NCI-H1092 (cell line): ENCODE results near the gene TMEM240.
"Not testable (repeated sequence)": the region's sequence is repeated elsewhere in the genome, so short reads cannot be mapped to it uniquely, and the experiment has no call there.

Experiments
- DNase-seq: peaks from one replicate; lab custom pipeline; 2025; lab: John Stamatoyannopoulos, UW

TMEM240 gene

DNA sequence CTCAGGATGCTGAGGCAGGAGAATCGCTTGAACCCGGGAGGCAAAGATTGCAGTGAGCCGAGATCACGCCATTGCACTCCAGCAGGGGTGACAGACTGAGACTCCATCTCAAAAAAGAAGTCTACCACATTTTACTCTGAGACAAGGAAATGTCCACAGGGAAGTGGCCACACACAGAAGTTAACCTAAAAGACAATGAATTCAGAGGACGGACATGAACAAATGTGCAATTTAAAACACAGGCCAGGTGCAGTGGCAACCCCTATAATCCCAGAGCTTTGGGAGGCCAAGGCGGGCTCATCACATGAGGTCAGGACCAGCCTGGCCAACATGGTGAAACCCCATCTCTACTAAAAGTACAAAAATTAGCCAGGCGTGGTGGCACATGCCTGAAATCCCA is 17.3 kb upstream of the TMEM240 start:
- not testable (repeated sequence) for DNase-seq

DNA sequence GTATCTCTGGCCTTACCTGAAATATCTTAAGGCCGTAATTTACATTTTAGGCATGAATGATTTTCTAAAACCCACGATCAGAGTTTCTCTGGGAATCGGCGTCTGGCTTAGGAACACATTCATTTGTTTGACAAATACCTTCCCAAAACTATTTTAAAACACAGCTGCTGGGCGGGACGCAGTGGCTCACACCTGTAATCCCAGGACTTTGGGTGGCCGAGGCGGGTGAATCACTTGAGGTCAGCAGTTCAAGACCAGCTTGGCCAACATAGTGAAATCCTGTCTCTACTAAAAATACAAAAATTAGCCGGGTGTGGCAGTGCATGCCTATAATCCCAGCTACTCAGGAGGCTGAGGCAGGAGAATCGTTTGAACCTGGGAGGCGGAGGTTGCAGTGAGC is 16.5 kb upstream of the TMEM240 start:
- not testable (repeated sequence) for DNase-seq

DNA sequence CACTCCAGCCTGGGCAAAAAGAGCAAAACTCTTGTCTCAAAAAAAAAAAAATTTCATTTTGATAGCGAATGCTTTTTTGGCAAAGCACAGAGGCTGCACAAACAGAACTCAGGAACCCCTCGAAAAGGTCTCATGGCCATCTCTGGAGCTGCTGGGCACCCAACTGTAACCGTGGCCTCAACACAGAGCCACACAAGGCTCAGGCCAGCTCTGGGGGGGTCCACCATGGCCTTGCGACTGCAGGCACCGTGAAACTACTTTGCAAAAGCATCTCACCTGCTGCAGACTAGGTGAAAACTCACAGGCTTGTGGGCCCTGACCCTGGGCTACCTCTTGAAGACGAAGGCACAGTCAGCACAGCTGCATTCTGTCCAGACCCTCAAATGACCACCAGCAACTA is 16.1 kb upstream of the TMEM240 start:
- DNase-seq = no peak

DNA sequence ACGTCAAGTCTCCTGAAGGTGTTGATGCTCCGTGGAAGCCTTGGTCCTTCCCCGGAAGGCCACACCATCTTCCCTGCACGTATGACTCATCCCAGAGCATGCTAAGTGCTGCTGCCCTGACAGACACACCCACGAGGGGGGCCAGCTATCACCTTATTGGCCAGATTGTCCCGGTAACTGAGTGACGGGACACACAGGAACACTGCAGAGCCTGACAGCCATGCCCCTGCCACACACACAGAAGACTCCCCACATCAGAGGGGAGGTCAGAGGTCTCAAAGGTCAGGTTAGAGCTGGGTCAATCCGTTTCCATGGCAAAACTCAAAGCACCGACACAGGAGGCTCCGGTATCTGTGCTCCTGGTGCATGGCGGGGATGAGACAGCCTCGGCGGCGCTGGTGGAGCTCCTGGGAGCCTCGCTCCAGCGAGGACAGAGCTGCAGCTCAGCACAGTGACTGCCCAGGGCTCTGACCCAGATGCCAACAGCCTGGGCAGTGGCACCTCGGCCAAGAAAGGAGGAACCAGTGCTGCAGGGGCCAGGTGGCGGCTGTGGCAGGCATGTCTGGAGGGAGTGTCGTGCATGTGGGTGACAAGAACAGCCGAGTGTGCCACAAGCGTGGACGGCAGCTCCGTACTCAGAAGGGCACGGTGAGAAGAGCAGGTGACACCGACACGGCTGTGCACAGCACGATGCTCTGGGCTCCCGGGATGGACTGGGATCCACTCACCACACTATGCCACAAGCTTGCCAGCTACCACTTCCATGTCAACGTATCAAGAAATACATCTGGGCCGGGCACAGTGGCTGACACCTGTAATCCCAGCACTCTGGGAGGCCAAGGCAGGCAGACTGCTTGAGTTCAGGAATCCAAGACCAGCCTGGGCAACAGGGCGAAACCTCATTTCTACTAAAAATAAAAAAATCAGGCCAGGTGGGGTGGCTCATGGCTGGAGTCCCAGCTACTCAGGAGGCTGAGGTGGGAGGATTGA is 14.8 kb upstream of the TMEM240 start:
- DNase-seq = no peak

DNA sequence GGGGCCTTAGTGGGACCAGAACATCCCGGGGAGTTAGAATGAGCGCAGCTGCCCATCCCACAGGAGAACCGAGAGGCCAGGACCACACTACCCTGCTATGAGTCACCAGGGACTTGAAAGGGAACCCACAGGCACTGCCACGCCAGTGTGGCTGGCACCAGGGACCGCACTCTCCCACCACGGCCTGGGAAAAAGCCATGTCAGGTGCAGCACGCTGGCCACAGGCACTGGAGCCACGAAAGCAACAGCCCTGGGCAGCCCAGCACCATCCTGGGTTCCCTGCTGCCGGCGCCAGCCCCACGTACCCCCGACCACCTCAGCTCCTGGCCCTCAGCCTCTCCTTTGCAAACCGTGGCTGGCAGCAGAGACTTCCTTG is 14.1 kb upstream of the TMEM240 start:
- DNase-seq = no peak

DNA sequence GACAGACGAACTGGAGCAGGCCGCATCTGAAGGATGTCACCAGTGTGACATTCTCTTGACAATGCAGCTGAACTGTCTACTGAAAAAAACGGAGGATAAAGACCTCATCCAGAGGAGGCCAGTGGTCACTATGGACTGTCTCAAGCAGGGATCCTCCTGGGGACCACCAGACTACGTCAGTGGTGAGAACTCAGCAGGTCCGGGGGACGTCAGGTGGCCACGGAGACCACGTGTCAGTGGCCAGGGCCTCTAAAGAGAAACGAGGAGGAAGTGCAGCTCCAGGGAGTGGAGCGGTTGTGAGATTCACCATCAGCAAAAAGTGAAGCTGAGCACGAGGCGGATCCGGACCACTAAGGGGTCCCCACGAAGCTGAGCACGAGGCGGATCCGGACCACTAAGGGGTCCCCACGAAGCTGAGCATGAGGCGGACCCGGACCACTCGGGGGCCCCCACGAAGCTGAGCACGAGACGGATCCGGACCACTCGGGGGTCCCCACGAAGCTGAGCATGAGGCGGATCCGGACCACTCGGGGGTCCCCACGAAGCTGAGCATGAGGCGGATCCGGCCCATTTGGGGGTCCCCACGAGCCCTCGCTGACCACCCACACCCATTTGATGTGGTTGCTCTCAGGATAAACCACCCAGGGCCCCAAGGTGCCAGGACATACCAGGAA is 13.5 kb upstream of the TMEM240 start:
- DNase-seq = no peak

DNA sequence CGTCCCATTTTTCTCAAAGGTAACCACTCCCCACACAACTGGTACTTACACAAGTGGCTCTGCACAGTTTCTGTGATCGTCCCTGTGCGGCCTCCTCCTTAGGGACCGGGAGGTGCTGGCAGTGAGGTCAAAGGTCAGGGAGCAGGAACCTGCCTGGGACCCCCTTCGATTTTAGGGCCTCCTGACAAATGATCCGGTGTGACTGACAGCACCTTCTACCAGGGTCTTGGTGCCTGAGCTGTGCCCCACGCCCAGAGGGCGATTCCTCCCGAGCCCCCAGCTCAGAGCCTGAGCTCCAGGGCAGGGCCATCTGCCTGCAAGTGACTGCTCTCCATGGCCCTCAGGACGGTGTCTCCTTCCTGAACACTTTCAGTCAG is 11.8 kb upstream of the TMEM240 start:
- DNase-seq = no peak

DNA sequence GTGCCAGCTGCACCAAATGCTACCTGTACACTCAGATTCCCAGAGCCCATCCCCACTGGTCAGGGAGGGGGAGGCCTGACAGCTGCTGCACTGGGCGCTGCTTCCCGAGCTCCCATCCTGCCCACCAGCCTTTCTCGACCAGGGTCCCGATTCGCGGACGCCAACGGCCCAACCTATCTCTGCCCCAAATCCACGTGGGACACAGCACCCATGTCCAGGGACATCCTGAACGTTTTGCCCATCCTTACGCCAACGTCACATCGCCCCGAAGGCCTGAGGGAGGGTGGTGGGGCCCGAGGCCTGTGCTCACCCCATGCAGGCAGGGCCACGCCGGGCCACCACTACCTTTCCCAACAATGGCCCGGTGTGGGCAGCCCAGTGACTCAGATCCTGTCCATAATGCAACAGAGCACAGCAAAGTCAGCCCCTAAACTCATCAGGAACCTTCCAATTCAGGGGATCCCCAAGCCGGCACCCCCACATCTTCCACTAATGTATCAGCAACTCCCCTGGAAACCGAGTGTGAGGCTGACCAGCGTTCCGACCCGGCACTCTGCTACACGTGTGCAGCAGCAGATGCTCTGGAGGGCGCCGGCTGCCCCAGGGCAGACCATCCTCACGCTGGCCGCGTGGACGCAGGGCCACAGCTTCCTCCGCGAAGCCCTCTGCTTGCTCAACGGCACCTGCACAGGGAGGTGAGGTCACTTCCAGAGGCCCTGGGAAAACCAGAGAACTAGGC is 11.3 kb upstream of the TMEM240 start:
- no peak for DNase-seq

DNA sequence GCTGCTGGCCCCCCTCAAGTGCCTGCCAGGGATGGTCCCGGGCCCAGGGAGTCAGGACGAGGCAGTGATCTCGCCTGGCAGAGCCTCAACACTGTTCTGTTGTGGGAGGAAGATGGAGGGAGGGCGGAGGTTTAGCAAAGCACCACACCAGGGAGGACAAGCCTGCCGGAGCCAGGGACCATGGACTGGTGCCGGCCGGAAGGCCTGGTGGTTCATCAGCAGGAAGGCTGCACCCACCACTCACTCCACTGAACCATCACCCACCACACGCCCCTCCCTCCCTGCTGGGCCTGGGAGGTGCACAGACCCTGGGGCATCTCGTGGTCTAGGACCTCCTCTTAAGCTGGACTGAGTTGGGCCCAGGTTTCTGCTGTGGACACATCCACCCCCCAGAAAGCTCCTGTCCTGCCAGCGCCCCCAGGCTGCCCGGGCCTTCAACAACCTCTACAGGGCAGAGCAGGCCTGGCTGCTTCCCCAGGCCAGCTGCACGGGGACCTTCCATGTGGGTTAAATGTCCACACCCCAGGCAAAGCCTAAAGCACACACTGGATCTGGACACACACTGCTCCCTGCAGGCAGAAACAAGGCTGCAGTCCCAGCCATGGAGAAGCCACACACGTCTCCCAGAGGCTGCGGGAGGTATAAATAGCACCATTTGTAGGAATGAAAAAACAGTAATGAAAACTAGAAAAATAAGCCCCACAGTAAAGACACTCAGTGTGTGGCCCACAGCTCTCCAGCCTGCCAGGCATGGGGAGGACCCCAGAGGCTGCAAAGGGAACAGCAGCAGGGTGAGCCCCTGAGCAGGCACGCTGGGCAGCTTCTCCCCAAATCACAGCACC is 10.4 kb upstream of the TMEM240 start:
- no peak for DNase-seq

DNA sequence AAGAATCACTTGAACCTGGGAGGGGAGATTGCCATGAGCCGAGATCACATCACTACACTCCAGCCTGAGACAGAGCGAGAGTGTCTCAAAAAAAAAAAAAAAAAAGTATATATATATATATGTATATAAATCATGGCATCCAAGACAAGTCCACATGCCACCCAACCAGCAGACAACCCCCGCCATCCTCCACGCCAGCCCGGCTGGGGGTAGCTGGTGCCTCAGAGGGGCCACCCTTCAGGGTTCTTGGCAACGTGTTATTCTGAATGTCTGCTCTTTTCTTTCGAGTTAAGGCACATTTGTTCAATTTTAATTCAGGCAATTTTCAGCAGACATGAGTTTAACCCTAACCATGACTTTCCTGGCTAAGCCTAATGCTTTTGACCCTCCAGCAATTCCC is 9.7 kb upstream of the TMEM240 start:
- no peak for DNase-seq

DNA sequence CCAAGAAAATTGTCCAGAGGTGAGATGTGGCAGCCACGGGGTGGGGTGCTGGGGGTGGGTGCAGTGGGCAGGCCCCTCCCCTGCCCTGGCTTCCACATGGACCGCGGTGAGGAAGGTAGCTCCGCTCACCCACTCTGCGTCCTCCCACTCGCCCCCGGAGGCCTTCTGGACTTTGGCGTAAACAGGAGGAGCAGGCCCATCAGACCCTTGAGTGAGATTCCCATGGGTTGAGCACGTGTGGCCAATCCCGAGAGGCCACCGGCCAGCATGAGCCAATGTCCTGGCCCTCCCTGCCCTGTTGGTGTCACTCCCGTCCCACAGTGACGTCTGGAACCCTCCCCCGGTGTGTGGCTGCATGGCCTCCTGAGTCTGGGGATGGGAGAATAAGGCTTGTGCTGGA is 8.2 kb upstream of the TMEM240 start:
- DNase-seq = no peak

DNA sequence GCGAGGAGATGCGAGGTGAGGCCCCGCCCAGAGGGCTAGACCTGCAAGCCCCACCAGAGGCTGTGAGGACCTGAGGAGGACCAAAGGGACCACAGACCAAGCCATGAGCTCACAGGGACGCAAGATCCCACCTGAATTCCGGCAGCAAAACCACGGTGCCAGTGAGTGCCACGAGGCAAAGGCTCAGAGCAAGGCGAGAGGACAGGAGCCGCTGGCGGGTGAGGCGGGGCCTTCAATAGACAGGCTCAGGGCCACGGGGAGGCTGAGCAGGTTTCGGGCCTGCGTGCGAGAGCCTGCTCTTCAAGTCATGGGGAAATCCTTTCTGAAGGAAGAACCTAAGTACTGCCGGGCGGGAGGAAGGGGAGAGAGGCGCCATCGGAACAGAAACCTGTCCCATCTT is 7.1 kb upstream of the TMEM240 start:
- no peak for DNase-seq

DNA sequence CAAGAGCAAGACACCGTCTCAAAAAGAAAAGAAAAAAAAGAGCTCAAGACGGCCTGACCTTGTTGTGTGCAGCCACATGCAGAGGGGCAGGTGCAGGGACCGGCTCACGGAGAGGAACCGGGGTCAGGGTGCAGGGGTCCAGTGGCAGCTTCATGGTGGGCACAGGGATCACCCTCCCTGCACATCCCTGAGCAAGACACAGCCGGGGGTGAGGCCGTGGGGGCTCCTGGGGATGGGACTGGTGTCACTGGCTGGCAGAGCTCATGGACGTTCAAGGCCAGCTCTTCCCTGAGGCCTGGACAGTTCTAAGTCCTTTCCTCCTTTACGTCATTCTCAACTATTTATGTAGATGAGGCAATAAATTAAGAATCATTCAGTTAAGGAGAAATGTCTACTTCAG is 6.6 kb upstream of the TMEM240 start:
- no peak for DNase-seq

DNA sequence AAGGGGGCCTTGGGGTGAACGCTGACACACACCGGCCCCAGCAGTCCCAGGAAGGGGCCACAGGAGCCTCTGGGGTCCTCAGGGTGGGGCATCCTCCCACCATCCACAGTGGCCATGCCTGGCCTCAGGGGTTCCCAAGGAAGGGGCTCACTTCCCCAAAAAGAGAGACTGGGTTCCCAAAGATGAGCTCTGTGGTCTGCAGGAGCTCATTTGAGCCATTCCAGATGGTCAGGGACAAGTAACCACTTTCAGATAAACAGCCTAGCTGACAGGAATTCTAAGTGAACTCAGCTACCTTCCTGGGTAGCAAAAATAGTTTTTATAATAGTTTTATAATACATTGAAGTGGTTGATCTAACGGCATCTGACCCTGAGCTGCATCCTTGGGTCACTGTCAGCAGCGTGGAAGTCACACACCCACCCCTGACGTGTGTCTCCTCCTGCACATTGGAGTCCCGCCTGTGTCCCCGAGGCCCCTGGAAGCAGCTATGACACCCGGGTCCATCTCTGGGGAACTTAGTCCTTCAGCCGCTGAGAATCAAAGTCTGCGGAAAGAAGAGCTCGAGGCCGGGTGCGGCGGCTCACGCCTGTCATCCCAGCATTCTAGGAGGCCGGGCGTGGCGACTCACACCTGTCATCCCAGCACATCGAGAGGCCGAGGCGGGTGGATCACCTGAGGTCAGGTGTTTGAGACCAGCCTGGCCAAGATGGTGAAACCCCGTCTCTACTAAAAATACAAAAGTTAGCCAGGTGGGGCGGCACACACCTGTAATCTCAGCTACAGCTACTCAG is 5.7 kb upstream of the TMEM240 start:
- DNase-seq = no peak

DNA sequence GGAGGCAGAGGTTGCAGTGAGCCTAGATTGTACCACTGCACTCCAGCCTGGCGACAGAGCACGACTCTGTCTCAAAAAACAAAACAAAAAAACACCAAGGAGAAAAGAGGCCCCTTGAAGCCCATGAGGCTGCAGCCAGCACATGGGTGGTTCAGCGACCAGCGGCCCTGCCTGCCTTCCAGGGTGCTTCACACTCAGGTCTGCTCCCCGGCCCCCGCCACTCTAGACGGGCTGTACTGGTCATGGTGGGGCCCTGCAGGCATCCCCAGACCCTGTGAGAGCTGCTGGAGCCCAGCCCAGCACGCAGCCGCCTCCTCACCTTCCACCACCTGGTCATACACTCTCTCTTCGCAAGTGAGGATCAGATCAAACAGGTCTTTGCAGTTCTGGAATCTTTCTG is 4.1 kb upstream of the TMEM240 start:
- no peak for DNase-seq

DNA sequence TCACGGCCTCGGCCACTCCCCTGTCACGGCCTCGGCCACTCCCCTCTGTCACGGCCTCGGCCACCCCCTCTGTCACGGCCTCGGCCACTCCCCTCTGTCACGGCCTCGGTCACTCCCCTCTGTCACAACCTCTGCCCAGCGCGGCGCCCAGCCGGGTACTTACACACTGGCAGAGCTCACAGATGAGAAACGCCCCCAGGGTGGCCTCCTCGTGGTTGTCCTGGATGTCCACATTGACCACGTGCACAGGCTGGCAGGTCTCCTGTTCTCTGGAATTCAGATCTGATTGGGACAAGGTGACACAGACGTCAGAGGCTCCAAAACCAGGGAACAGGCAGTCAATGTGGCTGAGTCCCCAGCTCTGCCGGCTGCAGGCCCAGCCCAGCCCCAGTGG is 3.3 kb upstream of the TMEM240 start:
- DNase-seq = no peak

DNA sequence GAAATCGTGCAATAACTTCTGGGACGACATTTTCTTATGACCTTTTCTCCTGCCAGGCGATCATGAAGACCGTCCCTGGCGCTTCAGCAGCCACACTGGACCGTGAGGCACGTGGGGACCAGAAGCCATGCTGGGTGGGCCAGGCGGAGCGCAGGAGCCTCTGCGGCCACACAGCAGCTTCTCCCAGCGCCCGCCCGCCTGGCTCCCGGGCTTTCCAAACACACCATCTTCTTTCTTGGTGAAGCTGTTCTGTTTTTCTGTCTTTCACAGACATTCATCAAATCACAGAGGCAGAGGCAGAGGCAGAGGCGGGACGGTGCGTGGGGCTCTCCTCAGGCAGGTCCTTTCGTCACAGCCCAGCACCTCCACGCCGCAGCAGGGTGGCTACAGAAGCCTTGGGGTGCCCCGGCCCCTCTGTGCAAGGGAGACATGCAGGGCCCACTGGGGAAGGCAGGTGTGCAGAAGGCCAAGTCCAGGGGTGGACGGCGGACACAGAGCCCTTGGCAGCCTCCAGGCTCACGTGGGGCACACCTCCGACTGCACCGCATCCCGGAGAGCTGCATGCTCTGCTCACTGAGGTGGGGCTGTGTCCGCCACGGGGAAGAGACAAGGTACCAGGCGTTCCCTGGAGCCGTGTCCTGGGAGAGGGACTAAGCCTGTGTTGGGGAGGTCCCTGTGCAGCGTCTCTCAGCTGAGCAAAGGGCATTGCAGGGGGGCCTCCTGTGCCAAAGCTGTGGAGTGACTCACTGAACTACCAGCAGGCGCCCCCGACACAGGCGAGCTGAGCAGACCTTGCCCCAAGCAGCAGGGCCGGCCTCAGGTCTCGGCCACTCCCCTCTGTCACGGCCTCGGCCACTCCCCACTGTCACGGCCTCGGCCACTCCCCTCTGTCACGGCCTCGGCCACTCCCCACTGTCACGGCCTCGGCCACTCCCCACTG is 2.6 kb upstream of the TMEM240 start:
- DNase-seq = no peak

DNA sequence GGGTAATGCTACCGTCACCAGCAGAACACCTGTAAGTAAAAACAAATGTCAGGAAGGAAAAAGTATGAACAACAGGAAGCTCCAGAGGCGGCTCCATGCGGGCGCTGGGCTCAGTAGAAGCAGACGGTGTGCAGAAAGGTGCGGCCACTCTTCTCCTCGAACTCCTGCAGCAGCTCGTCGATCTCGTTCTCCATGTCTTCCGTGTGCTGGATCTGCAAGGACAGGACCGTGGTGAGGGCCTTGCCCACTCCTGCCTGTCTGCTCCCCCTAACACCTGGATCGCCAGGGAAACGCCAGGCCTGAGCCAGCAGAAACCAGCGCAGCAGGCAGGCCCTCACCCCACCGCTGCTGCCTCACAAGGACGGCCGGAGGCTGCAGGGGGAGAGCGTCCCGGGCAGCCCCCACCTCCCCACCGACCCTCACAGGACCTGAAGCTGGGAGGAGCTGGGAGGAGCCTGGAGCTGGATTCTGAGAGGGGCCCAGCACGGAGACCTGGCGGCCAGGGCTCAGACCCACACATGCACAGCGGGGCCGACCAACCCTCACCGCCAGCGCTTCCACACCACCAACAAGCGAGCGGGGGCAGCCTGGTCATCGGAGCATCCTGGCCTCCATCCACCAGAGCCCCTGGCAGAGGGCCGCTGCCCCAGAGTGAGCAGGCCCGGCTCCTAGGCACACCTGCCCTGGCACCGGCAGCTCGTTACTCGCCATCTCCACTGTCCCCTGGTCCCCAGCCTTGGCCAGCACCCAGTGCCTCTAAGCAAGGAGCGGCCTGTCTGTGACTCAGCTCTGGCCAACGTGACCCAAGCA is 1.7 kb upstream of the TMEM240 start:
- DNase-seq = no peak
